Trophoblast cell (in vitro differentiated cells and primary cell): ENCODE measurements around the gene FBRSL1.
A peak's percentile ranks its signal among the peaks of the same experiment; 100 is the strongest.

Experiments used
- DNase-seq, 2 donors: peaks; one replicate each; pipeline ENCODE4 v3.0.0-alpha.2; 2016
- H2AFZ ChIP-seq: 2 replicates; pipeline ENCODE4 v1.6.1; 2013; ENCODE audit warnings: low read length, moderate library complexity, mild to moderate bottlenecking; ENCODE audit not compliant: insufficient read depth, poor library complexity
- H2AK5ac ChIP-seq: 2 replicates; pipeline ENCODE4 v1.6.1; 2013; ENCODE audit warnings: mild to moderate bottlenecking, low read length
- H2BK120ac ChIP-seq: 2 replicates; pipeline ENCODE4 v1.6.1; 2013; ENCODE audit warnings: low read length, mild to moderate bottlenecking, moderate library complexity; ENCODE audit not compliant: insufficient read depth, poor library complexity
- H2BK12ac ChIP-seq: 2 replicates; pipeline ENCODE4 v1.6.1; 2013; ENCODE audit warnings: mild to moderate bottlenecking, low read length, moderate library complexity
- H2BK5ac ChIP-seq: 2 replicates; pipeline ENCODE4 v1.6.1; 2013; ENCODE audit warnings: low read length, low read depth, moderate library complexity, mild to moderate bottlenecking; ENCODE audit not compliant: poor library complexity
- H3K14ac ChIP-seq: 2 replicates; pipeline ENCODE4 v1.6.1; 2013; ENCODE audit warnings: mild to moderate bottlenecking, low read length
- H3K18ac ChIP-seq: 2 replicates; pipeline ENCODE4 v1.6.1; 2013; ENCODE audit warnings: mild to moderate bottlenecking, low read length
- H3K23ac ChIP-seq: 2 replicates; pipeline ENCODE4 v1.6.1; 2013; ENCODE audit warnings: low read length
- H3K27ac ChIP-seq: 2 replicates; pipeline ENCODE4 v1.5.1; 2013; ENCODE audit warnings: low read depth, mild to moderate bottlenecking, inconsistent platforms, low read length, moderate library complexity
- H3K27me3 ChIP-seq: 2 replicates; pipeline ENCODE4 v1.6.1; 2013; ENCODE audit warnings: inconsistent platforms, mild to moderate bottlenecking, low read length, moderate library complexity; ENCODE audit not compliant: insufficient read depth
- H3K36me3 ChIP-seq, 2 experiments: 1 replicate in 1 of 2; 2 replicates in 1 of 2; pipeline ENCODE4 v1.6.1; 2013; ENCODE audit warnings: low read length in 2 of 2, mild to moderate bottlenecking in 2 of 2, moderate library complexity in 1 of 2; ENCODE audit not compliant: insufficient read depth in 2 of 2, control insufficient read depth in 1 of 2
- H3K4ac ChIP-seq: 2 replicates; pipeline ENCODE4 v1.6.1; 2013; ENCODE audit warnings: low read depth, mild to moderate bottlenecking, low read length, moderate library complexity
- H3K4me1 ChIP-seq, 2 experiments: 1 replicate in 1 of 2; 2 replicates in 1 of 2; pipeline ENCODE4 v1.6.1; 2013; ENCODE audit warnings: low read length in 2 of 2, mild to moderate bottlenecking in 2 of 2, moderate library complexity in 1 of 2; ENCODE audit not compliant: insufficient read depth in 2 of 2, control insufficient read depth in 1 of 2
- H3K4me2 ChIP-seq: 2 replicates; pipeline ENCODE4 v1.6.1; 2013; ENCODE audit warnings: inconsistent platforms, mild to moderate bottlenecking, low read length, moderate library complexity
- H3K4me3 ChIP-seq: 2 replicates; pipeline ENCODE4 v1.5.1; 2013; ENCODE audit warnings: mild to moderate bottlenecking, low read depth, low read length, inconsistent platforms
- H3K79me1 ChIP-seq: one replicate; pipeline ENCODE4 v1.6.1; 2013; ENCODE audit warnings: low read length
- H3K79me2 ChIP-seq: 2 replicates; pipeline ENCODE4 v1.6.1; 2013; ENCODE audit warnings: low read length, mild to moderate bottlenecking; ENCODE audit not compliant: control insufficient read depth, insufficient read depth, poor library complexity
- H3K9ac ChIP-seq: 2 replicates; pipeline ENCODE4 v1.6.1; 2013; ENCODE audit warnings: mild to moderate bottlenecking, low read length
- H3K9me3 ChIP-seq: 2 replicates; pipeline ENCODE4 v1.6.1; 2013; ENCODE audit warnings: low read depth, mild to moderate bottlenecking, control low read depth, inconsistent platforms, low read length; ENCODE audit not compliant: insufficient read depth
- H4K12ac ChIP-seq: 2 replicates; pipeline ENCODE4 v1.6.1; 2013; ENCODE audit warnings: low read depth, mild to moderate bottlenecking, low read length, moderate library complexity
- H4K8ac ChIP-seq: 2 replicates; pipeline ENCODE4 v1.6.1; 2013; ENCODE audit warnings: low read depth, mild to moderate bottlenecking, low read length, moderate library complexity
- H4K91ac ChIP-seq: one replicate; pipeline ENCODE4 v1.6.1; 2013; ENCODE audit warnings: low read depth, mild to moderate bottlenecking, low read length, moderate library complexity
- WGBS: extraction: QIAGEN DNeasy Blood & Tissue Kit; methylation state at CpG from one replicate; pipeline ENCODE4 v1.1.7; 2013; ENCODE audit warnings: missing lambda C conversion rate; ENCODE audit not compliant: insufficient read length, insufficient coverage; ENCODE audit errors: extremely low coverage; 5-methylcytosine and 5-hydroxymethylcytosine counted together

FBRSL1 gene

GRCh38 chr12:132479938-132480622 lies 9.9 kb upstream of the FBRSL1 start:
- Histone ChIP-seq H3K18ac (no peak overlapping the region), H4K8ac (no peak overlapping the region), H3K4ac (no peak overlapping the region), H3K4me1 (no peaks in the 10 kb centered on the region), H3K79me2 (no peaks in the 10 kb centered on the region), H3K23ac (no peak overlapping the region), H3K9ac (no peak overlapping the region), H2BK120ac (no peak overlapping the region), H3K4me2 (no peak overlapping the region), H3K27me3 (peaks cover 6% of the 10 kb centered on the region), H2AFZ (no peak overlapping the region), H3K79me1 (no peaks in the 10 kb centered on the region), H3K36me3 (no peaks in the 10 kb centered on the region), H3K14ac (no peak overlapping the region), H3K4me3 (no peak overlapping the region), H2BK12ac (no peak overlapping the region), H3K27ac (no peak overlapping the region), H4K91ac (no peak overlapping the region), H4K12ac (no peak overlapping the region), H2AK5ac (no peak overlapping the region), H2BK5ac (no peak overlapping the region), H3K9me3 (peaks cover 9% of the 10 kb centered on the region)
- no peak for DNase-seq
- WGBS = no CpG with 5 or more reads among the region's 38 CpGs

- WGBS = no CpG with 5 or more reads among the region's 14 CpGs
- Histone ChIP-seq H2BK120ac (no peak overlapping the region), H3K14ac (no peak overlapping the region), H2AK5ac (no peak overlapping the region), H4K12ac (no peak overlapping the region), H3K9me3 (peaks cover 10% of the 10 kb centered on the region), H3K4me3 (no peak overlapping the region), H2BK12ac (no peak overlapping the region), H4K8ac (no peak overlapping the region), H4K91ac (no peak overlapping the region), H3K9ac (no peak overlapping the region), H3K27me3 (peaks cover 8% of the 10 kb centered on the region), H3K36me3 (no peaks in the 10 kb centered on the region), H3K79me1 (no peaks in the 10 kb centered on the region), H3K4me1 (no peaks in the 10 kb centered on the region), H3K18ac (no peak overlapping the region), H2AFZ (no peak overlapping the region), H3K79me2 (no peaks in the 10 kb centered on the region), H3K23ac (no peak overlapping the region), H2BK5ac (no peak overlapping the region), H3K27ac (no peak overlapping the region), H3K4me2 (no peak overlapping the region), H3K4ac (no peak overlapping the region)
- no peak for DNase-seq
Observed at GRCh38 chr12:132480623-132481132, 9.3 kb upstream of the FBRSL1 start.

GRCh38 chr12:132481345-132481744 lies 8.6 kb upstream of the FBRSL1 start:
- Histone ChIP-seq H2AK5ac (no peak overlapping the region), H3K4me3 (no peak overlapping the region), H2BK120ac (no peak overlapping the region), H4K8ac (no peak overlapping the region), H3K18ac (no peak overlapping the region), H3K79me2 (no peaks in the 10 kb centered on the region), H3K27me3 (peaks cover 9% of the 10 kb centered on the region), H3K9ac (no peak overlapping the region), H4K91ac (no peak overlapping the region), H3K27ac (no peak overlapping the region), H3K4me2 (no peak overlapping the region), H3K23ac (no peak overlapping the region), H3K9me3 (peaks cover 11% of the 10 kb centered on the region), H3K36me3 (no peaks in the 10 kb centered on the region), H2AFZ (no peak overlapping the region), H2BK12ac (no peak overlapping the region), H3K79me1 (no peaks in the 10 kb centered on the region), H4K12ac (no peak overlapping the region), H3K4me1 (no peaks in the 10 kb centered on the region), H2BK5ac (no peak overlapping the region), H3K14ac (no peak overlapping the region), H3K4ac (no peak overlapping the region)
- WGBS = no CpG with 5 or more reads among the region's 11 CpGs
- no peak for DNase-seq

GRCh38 chr12:132481771-132482745 lies 7.9 kb upstream of the FBRSL1 start:
- Histone ChIP-seq H3K18ac (no peak overlapping the region), H3K36me3 (no peaks in the 10 kb centered on the region), H3K4me3 (no peak overlapping the region), H4K8ac (no peak overlapping the region), H3K4me1 (no peaks in the 10 kb centered on the region), H3K9me3 (peaks cover 8% of the 10 kb centered on the region), H3K79me1 (no peaks in the 10 kb centered on the region), H3K4ac (no peak overlapping the region), H3K27me3 (peaks cover 9% of the 10 kb centered on the region), H2BK12ac (no peak overlapping the region), H4K12ac (no peak overlapping the region), H3K23ac (no peak overlapping the region), H2BK120ac (no peak overlapping the region), H3K79me2 (no peaks in the 10 kb centered on the region), H2AFZ (no peak overlapping the region), H3K4me2 (no peak overlapping the region), H3K27ac (no peak overlapping the region), H4K91ac (no peak overlapping the region), H3K9ac (no peak overlapping the region), H3K14ac (no peak overlapping the region), H2AK5ac (no peak overlapping the region), H2BK5ac (no peak overlapping the region)
- WGBS = no CpG with 5 or more reads among the region's 31 CpGs
- DNase-seq = peak in 1 of 2 donors; percentile 27
